GM18511 (cell line): ENCODE results near the gene UBE2G1.

ENCODE experiments used
- ATAC-seq: cut with Tn5 transposase; IDR thresholded peaks from one replicate; pipeline ENCODE4 v1.9.1; 2021; ENCODE audit warnings: mild to moderate bottlenecking, moderate library complexity; ENCODE audit not compliant: unreplicated experiment

The UBE2G1 gene, protein sequence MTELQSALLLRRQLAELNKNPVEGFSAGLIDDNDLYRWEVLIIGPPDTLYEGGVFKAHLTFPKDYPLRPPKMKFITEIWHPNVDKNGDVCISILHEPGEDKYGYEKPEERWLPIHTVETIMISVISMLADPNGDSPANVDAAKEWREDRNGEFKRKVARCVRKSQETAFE

DNA sequence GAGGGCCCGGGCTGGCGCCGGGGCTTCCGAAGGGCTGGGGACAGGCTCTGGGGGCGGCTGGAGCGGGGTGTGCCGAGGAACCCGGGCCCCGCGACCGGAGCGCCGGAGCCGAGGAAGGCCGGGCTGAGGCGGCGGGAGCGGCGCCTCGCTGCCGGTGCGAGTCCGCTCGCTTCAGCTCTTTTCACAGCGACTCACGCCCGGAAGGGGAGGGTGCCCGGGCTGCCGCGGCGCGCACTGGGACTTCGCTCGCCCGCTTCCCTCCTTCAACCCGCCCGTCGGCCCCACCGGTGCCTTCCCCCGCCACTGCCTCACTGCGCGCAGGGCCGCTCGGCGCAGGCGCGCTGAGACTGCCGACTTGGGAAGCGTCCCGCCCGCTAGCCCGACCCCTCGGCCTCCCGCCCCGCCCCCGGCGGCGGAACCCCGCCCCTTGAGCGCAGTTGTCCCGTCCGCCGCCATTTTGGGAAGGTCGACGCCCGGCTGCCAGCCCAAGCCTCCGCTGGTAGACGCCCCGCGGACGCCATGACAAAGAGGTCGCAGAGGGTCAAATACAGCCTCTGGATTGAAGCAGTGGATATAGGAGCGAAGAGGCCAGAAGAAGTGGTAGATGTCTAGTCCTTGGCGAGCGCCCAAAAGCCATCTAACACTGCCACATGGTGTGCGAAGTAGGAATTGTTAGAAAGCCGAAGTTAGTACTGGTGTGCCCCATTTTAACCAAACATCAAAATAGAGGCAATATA lies at the start of gene UBE2G1:
TSS of gene UBE2G1 (minus strand) at position 349 of the 737 bp plus-strand sequence. CDS start 359 bp downstream, outside the sequence.
- ATAC-seq = peak; percentile 75

GRCh38 chr17:4412933-4413831 lies 46.7 kb upstream of the UBE2G1 start:
- peak; percentile 55 for ATAC-seq

GRCh38 chr17:4411201-4411600 lies 44.7 kb upstream of the UBE2G1 start:
- no peak for ATAC-seq

DNA sequence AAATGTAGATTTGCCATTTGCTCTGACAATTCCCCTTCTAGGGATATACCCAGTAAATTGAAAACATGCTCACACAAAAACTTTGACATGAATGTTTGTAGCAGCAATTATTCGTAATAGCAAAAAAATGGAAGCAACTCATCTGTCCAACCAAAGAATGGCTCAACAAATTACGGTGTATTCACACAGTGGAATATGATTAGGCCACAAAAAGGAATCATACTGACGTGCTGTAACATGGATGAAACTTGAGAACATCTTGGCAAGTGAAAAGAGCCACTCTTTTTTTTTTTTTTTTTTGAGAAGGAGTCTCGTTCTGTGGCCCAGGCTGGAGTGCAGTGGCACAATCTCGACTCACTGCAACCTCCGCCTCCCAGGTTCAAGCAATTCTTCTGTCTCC lies 43.2 kb upstream of the UBE2G1 start:
- no peak for ATAC-seq

- ATAC-seq = no peak
These were observed 41.4 kb upstream of the UBE2G1 start for GRCh38 chr17:4407851-4408250.

DNA sequence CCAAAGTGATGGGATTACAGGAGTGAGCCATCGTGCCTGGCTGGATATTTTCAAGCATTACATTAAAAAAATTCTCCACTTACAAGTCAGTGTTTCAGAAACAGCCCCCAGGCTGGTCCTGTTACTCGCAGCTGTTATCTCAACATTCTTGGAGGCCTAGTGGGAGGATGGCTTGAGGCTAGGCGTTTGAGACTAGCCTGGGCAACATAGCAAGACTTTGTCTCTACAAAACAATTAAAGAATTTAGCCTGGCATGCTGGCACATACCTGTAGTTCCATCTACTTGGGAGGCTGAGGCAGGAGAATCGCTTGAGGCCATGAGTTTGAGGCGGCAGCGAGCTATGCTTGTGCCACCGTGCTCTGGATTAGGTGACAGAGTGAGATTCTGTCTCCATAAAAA lies 40.7 kb upstream of the UBE2G1 start:
- no peak for ATAC-seq

DNA sequence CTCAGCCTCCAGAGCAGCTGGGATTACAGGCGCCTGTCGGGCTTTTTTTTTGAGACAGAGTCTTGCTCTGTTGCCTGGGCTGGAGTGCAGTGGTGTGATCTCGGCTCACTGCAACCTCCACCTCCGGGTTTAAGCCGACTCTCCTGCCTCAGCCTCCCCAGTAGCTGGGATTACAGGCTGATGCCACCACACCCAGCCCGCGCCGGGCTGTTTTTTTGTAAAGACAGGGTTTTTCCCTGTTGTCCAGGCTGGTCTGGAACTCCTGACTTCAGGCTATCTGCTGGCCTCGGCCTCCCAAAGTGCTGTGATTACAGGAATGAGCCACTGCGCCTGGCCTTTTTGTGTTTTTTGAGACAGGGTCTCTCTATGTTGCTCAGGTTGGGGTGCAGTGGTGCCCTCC lies 39.9 kb upstream of the UBE2G1 start:
- ATAC-seq = no peak

DNA sequence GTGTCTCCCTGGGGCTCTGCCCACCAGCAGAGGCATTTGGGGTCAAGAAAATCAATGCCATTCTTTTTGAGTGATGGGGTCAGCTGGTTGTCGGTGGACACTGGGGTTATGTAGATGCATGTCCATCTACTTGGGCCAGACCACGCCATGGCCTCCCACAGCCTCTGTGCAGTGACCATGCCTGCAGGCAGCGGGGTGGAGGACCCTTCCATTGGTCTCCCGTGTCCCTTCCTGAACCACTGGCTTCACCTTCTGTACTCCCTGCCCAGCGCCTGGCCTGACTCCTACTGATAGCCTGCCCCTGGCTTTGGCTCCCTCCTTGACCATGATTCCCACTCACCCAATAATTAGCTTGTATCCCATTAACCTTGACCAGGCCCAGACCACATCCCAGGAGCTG lies 39.2 kb upstream of the UBE2G1 start:
- no peak for ATAC-seq

GRCh38 chr17:4405038-4405669 lies 38.7 kb upstream of the UBE2G1 start:
- ATAC-seq = no peak

- ATAC-seq = no peak
These were observed 31.4 kb upstream of the UBE2G1 start for GRCh38 chr17:4397840-4398239.

DNA sequence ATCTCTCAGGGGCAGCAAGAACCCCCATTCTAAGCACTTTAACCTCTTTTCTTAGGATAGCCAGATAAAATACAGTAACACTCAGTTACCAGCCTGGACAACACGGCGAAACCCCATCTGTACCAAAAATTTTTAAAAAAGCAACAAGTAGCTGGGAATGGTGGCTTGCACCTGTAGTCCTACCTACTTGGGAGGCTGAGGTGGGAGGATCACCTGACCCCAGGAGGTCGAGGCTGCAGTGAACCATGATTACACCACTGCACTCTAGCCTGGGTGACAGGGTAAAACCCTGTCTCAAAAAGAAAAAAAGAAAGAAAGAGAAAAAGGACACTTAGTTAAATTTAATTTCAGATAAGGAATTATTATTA lies 28.6 kb upstream of the UBE2G1 start:
- no peak for ATAC-seq

GRCh38 chr17:4394208-4395110 lies 28.0 kb upstream of the UBE2G1 start:
- no peak for ATAC-seq

GRCh38 chr17:4393806-4394205 lies 27.3 kb upstream of the UBE2G1 start:
- no peak for ATAC-seq

- no peak for ATAC-seq
These were observed 22.6 kb upstream of the UBE2G1 start for GRCh38 chr17:4389079-4389478.

GRCh38 chr17:4387137-4387536 lies 20.7 kb upstream of the UBE2G1 start:
- no peak for ATAC-seq

GRCh38 chr17:4386406-4386805 lies 19.9 kb upstream of the UBE2G1 start:
- ATAC-seq = no peak

DNA sequence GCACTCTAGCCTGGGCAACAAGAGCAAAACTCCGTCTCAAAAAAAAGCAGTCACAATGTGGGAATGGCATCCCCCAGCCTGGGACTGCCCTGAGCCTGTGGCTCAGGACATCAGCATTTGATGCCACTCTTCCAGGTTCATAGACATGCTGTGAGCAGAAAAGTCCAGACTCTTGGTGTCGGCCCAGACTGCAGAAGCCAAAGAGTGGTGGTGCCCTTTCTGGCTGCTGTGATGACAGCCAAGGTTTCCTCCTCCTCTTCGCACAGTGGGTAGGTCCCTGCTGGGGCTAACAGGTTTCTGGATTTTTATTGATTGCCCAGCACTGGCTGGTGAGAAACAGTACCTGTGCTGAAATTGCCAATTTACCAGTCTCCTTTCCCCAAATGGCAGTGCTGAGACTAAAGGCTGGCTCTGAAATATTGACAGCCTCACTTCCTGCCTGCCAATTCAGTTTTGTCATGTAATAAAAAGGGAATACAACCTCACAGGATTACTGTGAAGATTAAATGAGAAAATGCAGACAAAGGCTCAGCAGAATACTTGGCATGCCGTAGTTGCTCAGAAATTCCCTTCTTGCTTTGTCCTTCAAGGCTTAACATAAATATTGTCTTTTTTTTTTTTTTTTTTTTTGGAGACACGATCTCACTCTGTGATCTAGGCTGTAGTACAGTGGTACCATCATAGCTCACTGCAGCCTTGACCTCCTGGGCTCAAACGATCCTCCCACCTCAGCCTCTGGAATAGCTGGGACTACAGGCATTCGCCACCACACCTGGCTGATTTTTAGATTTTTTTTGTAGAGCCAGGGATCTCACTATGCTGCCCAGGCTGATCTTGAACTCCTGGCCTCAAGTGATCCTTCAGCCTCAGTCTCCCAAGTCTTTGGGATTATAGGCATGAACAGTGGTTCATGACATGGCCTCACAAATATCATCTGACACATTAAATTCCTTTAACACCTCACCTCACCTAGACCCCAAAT lies 15.5 kb upstream of the UBE2G1 start:
- no peak for ATAC-seq

DNA sequence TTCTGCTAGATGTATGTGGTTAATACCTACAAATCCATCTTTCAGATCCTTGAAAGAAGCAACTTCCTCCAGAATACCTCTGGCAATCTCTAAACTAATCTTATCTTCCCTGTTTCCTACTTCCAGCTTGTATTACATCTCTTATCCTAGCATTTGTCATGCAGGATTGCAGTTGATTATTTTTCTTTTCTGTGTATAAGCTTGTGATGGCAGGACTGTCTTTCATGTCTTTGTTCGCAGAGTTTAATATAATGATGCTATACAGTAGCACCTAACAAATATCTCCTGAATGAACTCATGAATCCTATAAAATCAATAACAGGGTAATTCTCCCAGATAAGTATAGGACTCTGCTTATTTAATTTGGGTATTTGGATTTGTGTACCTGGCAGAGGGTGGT lies 12.2 kb upstream of the UBE2G1 start:
- no peak for ATAC-seq

GRCh38 chr17:4377247-4377646 lies 10.8 kb upstream of the UBE2G1 start:
- peak; percentile 35 for ATAC-seq
